Lung (tissue), 12 donors: ENCODE data around the gene GNG13. TPM values are rescaled to one million over a fixed set of nuclear protein-coding genes. Genes with fewer than 3 reads are reported as not detected.
A peak's percentile ranks its signal among the peaks of the same experiment; 100 is the strongest.

ENCODE experiments used
- ATAC-seq: fragments of 200-7000 bp; cut with Tn5 transposase; one replicate; pipeline ENCODE4 v1.9.1; 2020; ENCODE audit warnings: moderate number of reproducible peaks; ENCODE audit not compliant: insufficient read depth, low FRiP score
- DNase-seq, 3 donors: peaks; one replicate each; pipeline ENCODE4 v3.0.0-alpha.2; 2013 to 2017
- H3K27ac ChIP-seq, 2 donors: one replicate each; pipeline ENCODE4 v1.5.1; 2013; ENCODE audit warnings: mild to moderate bottlenecking in 2 of 2, moderate library complexity in 2 of 2, control low read depth in 1 of 2, inconsistent platforms in 1 of 2, low read depth in 1 of 2, low read length in 1 of 2
- H3K27me3 ChIP-seq, 3 donors: one replicate each; pipeline ENCODE4 v1.5.1; 2013; ENCODE audit warnings: low read length in 2 of 3; ENCODE audit not compliant: control insufficient read depth in 3 of 3, insufficient read depth in 3 of 3
- H3K36me3 ChIP-seq, 4 donors: one replicate each; pipeline ENCODE4 v1.5.1; 2013; ENCODE audit warnings: low read length in 4 of 4, mild to moderate bottlenecking in 1 of 4, moderate library complexity in 1 of 4; ENCODE audit not compliant: control insufficient read depth in 4 of 4, insufficient read depth in 4 of 4
- H3K4me1 ChIP-seq, 5 donors: one replicate each; pipeline ENCODE4 v1.5.1; 2013; ENCODE audit warnings: low read length in 5 of 5, mild to moderate bottlenecking in 2 of 5, moderate library complexity in 1 of 5; ENCODE audit not compliant: control insufficient read depth in 5 of 5, insufficient read depth in 5 of 5
- H3K4me3 ChIP-seq: one replicate; pipeline ENCODE4 v1.5.1; 2013; ENCODE audit warnings: mild to moderate bottlenecking, control low read depth, moderate library complexity
- H3K9ac ChIP-seq, 2 donors: one replicate each; pipeline ENCODE4 v1.5.1; 2013; ENCODE audit warnings: low read length in 2 of 2, control low read depth in 1 of 2; ENCODE audit not compliant: insufficient read depth in 1 of 2
- H3K9me3 ChIP-seq, 4 donors: one replicate each; pipeline ENCODE4 v1.5.1; 2013; ENCODE audit warnings: low read length in 3 of 4, mild to moderate bottlenecking in 1 of 4, moderate library complexity in 1 of 4; ENCODE audit not compliant: control insufficient read depth in 4 of 4, insufficient read depth in 3 of 4
- CTCF ChIP-seq: IDR thresholded peaks from 2 replicates; pipeline ENCODE4 v1.5.1; 2012; ENCODE audit warnings: mild to moderate bottlenecking; ENCODE audit errors: control extremely low read depth, extremely low read depth
- WGBS, 2 donors: extraction: QIAGEN DNeasy Blood & Tissue Kit; methylation state at CpG; one replicate each; pipeline ENCODE4 v1.1.7; 2013; 5-methylcytosine and 5-hydroxymethylcytosine counted together
- polyA plus RNA-seq, 2 donors: library from polyadenylated mRNA; stranded (reverse); fragments of 200-250 nt; gene quantifications; one replicate each; pipeline ENCODE4 v1.2.1, GENCODE V29; 2013
- total RNA-seq, 2 donors: library from RNA; depleted of rRNA in 1 of 2; stranded (reverse); fragments of >200 nt in 1 of 2; gene quantifications; one replicate each; pipeline ENCODE4 v1.2.1, GENCODE V29; 2014 to 2021
- donor health status: control.
- donor health status: control.
- donor health status: Bipolar disorder and iron deficiency.
- donor health status: healthy.
- donor health status: DM: yes; HTN: yes; CAD: no.

GNG13 gene
- total and polyA plus RNA-seq, 4 donors = not detected

DNA sequence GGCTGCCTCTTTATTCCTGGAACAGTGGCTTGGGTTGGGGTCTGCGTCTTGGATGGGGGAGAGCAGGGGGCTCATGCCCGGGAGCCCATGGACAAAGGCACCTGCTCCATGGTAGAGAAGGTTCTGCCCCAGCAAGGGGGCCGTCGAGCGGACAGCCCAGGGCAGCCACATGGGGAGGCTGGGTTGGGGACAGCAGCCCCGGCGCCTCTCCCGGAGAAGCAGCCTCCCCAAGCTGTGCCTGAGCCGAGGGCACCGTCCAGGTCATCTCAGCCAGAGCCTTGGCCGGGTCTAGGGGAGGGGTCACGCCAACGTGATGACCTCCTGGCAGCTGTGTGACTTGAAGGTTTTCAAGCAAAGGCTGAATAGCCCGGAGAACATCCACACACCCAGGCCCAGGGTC is 32.9 kb upstream of the GNG13 start:
- TF ChIP-seq CTCF = no peak
- Histone ChIP-seq H3K4me1 (peaks cover 0 to 8% (median 0%) of the 10 kb centered on the region in 5 donors), H3K36me3 (no peaks in the 10 kb centered on the region), H3K27me3 (peaks cover 0 to 3% (median 0%) of the 10 kb centered on the region in 3 donors), H3K27ac (no peak overlapping the region), H3K9ac (no peak overlapping the region), H3K9me3 (peaks cover 0 to 15% (median 6%) of the 10 kb centered on the region in 4 donors), H3K4me3 (no peak overlapping the region)
- DNase-seq = no peak
- ATAC-seq = no peak
- WGBS, 2 donors = 86 to 93% methylated on average over 14 of the region's 14 CpGs

DNA sequence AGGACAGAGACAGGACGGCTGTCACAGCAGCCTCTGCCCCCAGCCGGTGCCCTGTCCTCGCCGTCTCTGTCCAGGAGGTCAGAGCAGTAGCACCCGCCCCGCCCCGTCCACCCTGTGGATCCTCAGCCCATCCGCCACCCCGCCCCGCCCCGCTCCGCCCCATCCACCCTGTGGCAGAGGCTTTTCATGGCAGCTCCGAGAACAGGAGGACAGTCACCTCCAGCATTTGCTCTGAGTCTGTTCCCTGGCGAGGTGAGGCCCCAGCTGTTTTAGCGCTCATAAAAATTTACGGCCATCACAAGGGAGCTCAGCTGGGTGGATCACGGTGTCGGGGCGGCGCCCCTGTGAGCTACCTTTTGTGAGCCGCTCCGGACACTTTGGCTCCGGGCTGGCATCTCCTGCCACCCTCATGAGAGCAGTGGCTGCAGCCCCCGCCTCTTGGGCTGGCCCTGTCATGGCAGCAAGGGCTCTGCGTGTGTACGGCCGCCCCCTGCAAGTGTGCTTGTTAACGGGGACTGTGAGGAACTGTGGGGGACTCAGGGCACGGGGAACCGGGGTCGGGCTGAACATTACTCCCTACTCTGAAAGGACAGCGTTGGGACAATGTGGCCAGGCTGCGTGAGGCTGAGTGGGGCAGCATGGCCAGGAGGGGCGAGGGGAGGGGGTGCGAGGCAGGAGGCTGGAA is 32.3 kb upstream of the GNG13 start:
- no peak overlapping the region for H3K4me3 ChIP-seq
- DNase-seq = no peak
- ATAC-seq = no peak

GRCh38 chr16:831571-832413 is 31.3 kb upstream of the GNG13 start:
- Histone ChIP-seq H3K9me3 (peaks cover 0 to 14% (median 5%) of the 10 kb centered on the region in 4 donors), H3K9ac (no peak overlapping the region), H3K4me1 (peaks cover 0 to 8% (median 0%) of the 10 kb centered on the region in 5 donors), H3K36me3 (no peaks in the 10 kb centered on the region), H3K27ac (peak overlapping the region in 1 of 2 donors; percentile 20), H3K4me3 (no peak overlapping the region), H3K27me3 (peaks cover 0 to 3% (median 0%) of the 10 kb centered on the region in 3 donors)
- TF ChIP-seq CTCF = no peak
- ATAC-seq (no peak), DNase-seq (peak in 1 of 3 donors; percentile 10)
- WGBS, 2 donors = 60 to 69% methylated on average over 25 to 27 of the region's 27 CpGs

More for the DNA sequence above, 32.3 kb upstream of the GNG13 start:
- Histone ChIP-seq H3K36me3 (no peaks in the 10 kb centered on the region), H3K9me3 (peaks cover 0 to 15% (median 6%) of the 10 kb centered on the region in 4 donors), H3K27me3 (peaks cover 0 to 3% (median 0%) of the 10 kb centered on the region in 3 donors), H3K27ac (no peak overlapping the region), H3K9ac (no peak overlapping the region), H3K4me1 (peaks cover 0 to 8% (median 0%) of the 10 kb centered on the region in 5 donors)
- WGBS, 2 donors = 90 to 92% methylated on average over 34 to 35 of the region's 35 CpGs
- TF ChIP-seq CTCF = no peak
